IPS DF 6.9 (cell line): ENCODE results near the gene C11orf86.

ENCODE experiments used
- DNase-seq: peaks from one replicate; pipeline ENCODE4 v3.0.0-alpha.2; 2013; ENCODE audit warnings: low read depth, low spot score
- H3K27ac ChIP-seq: one replicate; pipeline ENCODE4 v1.5.1; 2013; ENCODE audit warnings: low read length, control low read depth
- H3K27me3 ChIP-seq: 2 replicates; pipeline ENCODE4 v1.6.1; 2013; ENCODE audit warnings: mild to moderate bottlenecking, low read length; ENCODE audit not compliant: control insufficient read depth, insufficient read depth
- H3K36me3 ChIP-seq: 2 replicates; pipeline ENCODE4 v1.6.1; 2013; ENCODE audit warnings: low read length; ENCODE audit not compliant: control insufficient read depth, insufficient read depth
- H3K4me1 ChIP-seq: 2 replicates; pipeline ENCODE4 v1.6.1; 2013; ENCODE audit warnings: low read length; ENCODE audit not compliant: control insufficient read depth, insufficient read depth
- H3K4me3 ChIP-seq: 2 replicates; pipeline ENCODE4 v1.5.1; 2013; ENCODE audit warnings: mild to moderate bottlenecking, low read length
- H3K9me3 ChIP-seq: 2 replicates; pipeline ENCODE4 v1.6.1; 2013; ENCODE audit warnings: low read length, inconsistent platforms; ENCODE audit not compliant: control insufficient read depth, insufficient read depth
- WGBS: extraction: QIAGEN DNeasy Blood & Tissue Kit; methylation state at CpG from one replicate; pipeline ENCODE4 v1.1.7; 2013; ENCODE audit warnings: mixed read lengths, missing lambda C conversion rate; ENCODE audit not compliant: insufficient read length, insufficient coverage; 5-methylcytosine and 5-hydroxymethylcytosine counted together

The C11orf86 gene

DNA sequence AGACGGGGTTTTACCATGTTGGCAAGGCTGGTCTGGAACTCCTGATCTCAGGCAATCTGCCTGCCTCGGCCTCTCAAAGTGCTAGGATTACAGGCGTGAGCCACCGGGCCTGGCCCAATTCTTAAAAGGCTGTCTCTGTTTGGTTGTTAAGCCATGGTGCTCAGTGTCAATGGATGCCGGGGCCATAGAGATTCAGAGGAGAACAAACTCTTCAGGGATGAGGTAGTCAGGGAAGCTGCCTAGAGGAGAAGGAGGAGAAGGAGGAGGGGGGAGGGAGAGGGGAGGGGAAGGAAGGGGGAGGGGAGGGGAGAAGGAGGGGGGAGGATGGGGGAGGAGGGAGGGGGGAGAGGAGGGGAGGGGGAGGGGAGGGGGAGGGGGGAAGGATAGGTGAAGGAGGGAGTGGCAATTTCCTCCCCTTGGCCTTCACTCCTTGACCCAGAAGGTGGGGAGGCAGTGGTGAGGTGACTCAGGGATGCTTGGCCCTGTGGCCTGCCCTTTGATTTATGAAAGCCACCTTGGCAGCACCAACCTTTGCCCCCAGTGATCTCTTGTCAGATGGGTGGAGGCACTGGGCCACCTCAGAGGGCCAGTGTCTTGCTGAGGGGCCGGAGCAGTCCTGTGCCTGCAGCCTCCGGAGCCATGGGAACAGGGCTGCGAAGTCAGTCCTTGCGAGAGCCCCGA, at the start of gene C11orf86:
Gene C11orf86, plus strand, starts transcription at position 581 of the 681 bp plus-strand sequence. Its CDS starts 59 bp downstream, at position 640.
- peaks cover 2% of the 10 kb centered on the region; the same call in 1 of the 2 replicates for H3K4me1 ChIP-seq
- no peaks in the 10 kb centered on the region for H3K27me3 ChIP-seq
- no peaks in the 10 kb centered on the region for H3K9me3 ChIP-seq
- H3K4me3 ChIP-seq: no peak within 1 kb of the TSS
- H3K27ac ChIP-seq: no peak within 1 kb of the TSS
- DNase-seq: no peak
- no CpG with 5 or more reads among the region's 10 CpGs for WGBS
- no peaks in the 10 kb centered on the region for H3K36me3 ChIP-seq

DNA sequence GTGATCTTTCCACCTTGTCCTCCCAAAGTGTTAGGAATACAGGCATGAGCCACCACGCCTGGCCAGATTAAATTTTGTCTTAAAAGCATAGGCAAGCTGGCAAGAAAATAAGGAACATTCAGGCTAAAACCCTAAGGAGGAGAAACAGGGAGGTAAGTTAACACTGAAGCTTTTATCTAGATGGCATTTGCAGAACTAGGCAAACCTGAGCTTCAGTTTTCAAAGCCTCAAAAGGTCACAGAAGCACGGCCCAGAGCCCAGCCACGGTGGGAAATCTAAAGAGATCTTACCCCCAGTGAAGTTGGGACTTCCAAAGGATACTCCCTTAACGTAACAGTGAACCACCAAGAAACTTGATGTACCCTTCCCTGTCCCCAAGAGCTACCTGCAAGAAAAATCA, 45.4 kb upstream of the C11orf86 start:
- WGBS: no CpG with 5 or more reads among the region's 4 CpGs
- no peak overlapping the region for H3K4me3 ChIP-seq
- no peaks in the 10 kb centered on the region for H3K27me3 ChIP-seq
- no peaks in the 10 kb centered on the region for H3K36me3 ChIP-seq
- H3K9me3 ChIP-seq: no peaks in the 10 kb centered on the region
- H3K27ac ChIP-seq: no peak overlapping the region
- no peak for DNase-seq
- 0 out of 2 replicates have a peak, but pooled peaks cover 2% of the 10 kb centered on the region for H3K4me1 ChIP-seq

GRCh38 chr11:66932543-66932942, 42.6 kb upstream of the C11orf86 start:
- no peak overlapping the region for H3K27ac ChIP-seq
- no peaks in the 10 kb centered on the region for H3K27me3 ChIP-seq
- H3K4me3 ChIP-seq: no peak overlapping the region
- DNase-seq: no peak
- H3K36me3 ChIP-seq: no peaks in the 10 kb centered on the region
- H3K4me1 ChIP-seq: 0 out of 2 replicates have a peak, but pooled peaks cover 2% of the 10 kb centered on the region
- H3K9me3 ChIP-seq: no peaks in the 10 kb centered on the region
- WGBS: no CpG with 5 or more reads among the region's 3 CpGs

DNA sequence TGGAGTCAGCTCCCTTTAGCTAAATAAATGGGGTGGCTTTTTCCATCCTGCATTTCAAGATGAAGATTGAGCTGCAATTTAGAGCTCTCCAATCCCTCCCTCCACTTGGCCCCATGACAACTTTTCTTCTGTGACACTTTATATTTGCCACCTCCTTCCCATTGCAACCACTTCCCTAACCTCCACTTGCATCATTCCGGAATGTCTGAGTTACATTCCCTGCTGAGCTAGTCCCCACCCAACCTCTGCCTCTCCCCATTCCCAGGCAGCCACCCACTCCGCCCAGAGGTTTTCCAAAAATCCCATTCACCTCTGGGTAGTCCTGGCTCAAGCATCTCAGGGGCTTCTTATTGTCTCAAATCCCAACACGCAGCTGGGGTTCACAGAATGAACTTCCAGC, 41.6 kb upstream of the C11orf86 start:
- H3K4me3 ChIP-seq: no peak overlapping the region
- no peaks in the 10 kb centered on the region for H3K36me3 ChIP-seq
- H3K4me1 ChIP-seq: 0 out of 2 replicates have a peak, but pooled peaks cover 2% of the 10 kb centered on the region
- H3K9me3 ChIP-seq: no peaks in the 10 kb centered on the region
- H3K27me3 ChIP-seq: no peaks in the 10 kb centered on the region
- H3K27ac ChIP-seq: no peak overlapping the region
- DNase-seq: no peak
- WGBS: no CpG with 5 or more reads among the region's 3 CpGs

GRCh38 chr11:66934950-66935779, 39.9 kb upstream of the C11orf86 start:
- DNase-seq: no peak
- no peak overlapping the region for H3K4me3 ChIP-seq
- H3K9me3 ChIP-seq: no peaks in the 10 kb centered on the region
- no peaks in the 10 kb centered on the region for H3K27me3 ChIP-seq
- H3K27ac ChIP-seq: no peak overlapping the region
- H3K4me1 ChIP-seq: 0 out of 2 replicates have a peak, but pooled peaks cover 2% of the 10 kb centered on the region
- no CpG with 5 or more reads among the region's 9 CpGs for whole genome bisulfite sequencing
- no peaks in the 10 kb centered on the region for H3K36me3 ChIP-seq

DNA sequence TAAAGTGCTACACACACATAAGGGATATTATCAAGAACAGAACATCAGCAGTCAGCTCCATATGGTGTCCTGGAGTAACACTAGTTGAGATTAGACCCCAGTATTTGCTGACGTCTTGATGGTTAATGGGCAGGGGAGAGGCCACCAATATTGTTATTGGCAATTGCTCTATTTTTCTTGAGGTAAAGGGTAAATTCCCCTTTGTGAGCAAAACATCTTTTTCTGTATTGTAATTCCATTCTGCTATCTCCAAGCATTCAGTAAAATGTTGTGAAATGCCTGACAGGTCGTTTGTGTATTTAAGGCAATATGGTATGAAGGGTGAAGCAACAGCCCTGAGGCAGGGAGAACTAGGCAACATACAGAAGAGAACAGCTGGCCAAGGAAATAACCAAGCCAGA, 38.8 kb upstream of the C11orf86 start:
- H3K27me3 ChIP-seq: no peaks in the 10 kb centered on the region
- no peaks in the 10 kb centered on the region for H3K36me3 ChIP-seq
- H3K27ac ChIP-seq: no peak overlapping the region
- H3K4me1 ChIP-seq: 0 out of 2 replicates have a peak, but pooled peaks cover 2% of the 10 kb centered on the region
- no peaks in the 10 kb centered on the region for H3K9me3 ChIP-seq
- WGBS: no CpG with 5 or more reads among the region's 2 CpGs
- no peak overlapping the region for H3K4me3 ChIP-seq
- DNase-seq: no peak

- no peak overlapping the region for H3K4me3 ChIP-seq
- H3K4me1 ChIP-seq: 0 out of 2 replicates have a peak, but pooled peaks cover 2% of the 10 kb centered on the region
- no peak overlapping the region for H3K27ac ChIP-seq
- H3K9me3 ChIP-seq: no peaks in the 10 kb centered on the region
- DNase-seq: no peak
- H3K27me3 ChIP-seq: no peaks in the 10 kb centered on the region
- H3K36me3 ChIP-seq: no peaks in the 10 kb centered on the region
- no CpG with 5 or more reads among the region's 1 CpG for WGBS
Observed at GRCh38 chr11:66937193-66937733, 37.8 kb upstream of the C11orf86 start.

DNA sequence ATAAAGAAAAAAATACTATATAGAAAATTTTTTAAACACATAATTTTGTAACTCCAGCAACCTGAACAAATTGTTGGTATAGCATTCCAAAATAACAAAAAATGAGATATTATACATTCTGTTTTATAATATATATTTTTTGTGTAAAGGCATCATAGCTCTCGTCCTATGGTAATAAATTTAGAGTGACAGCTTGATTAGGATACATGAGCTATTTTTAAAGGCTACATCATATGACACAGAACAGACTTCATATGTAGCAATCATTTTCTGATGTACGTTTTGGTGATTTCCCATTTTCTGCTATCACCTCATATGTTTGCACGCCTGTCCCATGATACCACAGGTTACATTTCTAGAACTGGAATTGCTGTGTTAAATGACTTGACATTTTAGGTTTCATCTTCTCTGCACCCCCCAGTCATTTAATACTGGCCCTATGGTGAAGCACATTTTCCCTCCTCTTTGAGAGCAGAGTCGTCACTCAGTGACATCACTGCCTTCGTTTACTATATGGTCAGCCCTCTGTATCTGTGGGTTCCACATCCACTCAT, 36.4 kb upstream of the C11orf86 start:
- Histone ChIP-seq H3K36me3 (no peaks in the 10 kb centered on the region), H3K4me1 (no peaks in the 10 kb centered on the region), H3K27ac (no peak overlapping the region), H3K4me3 (no peak overlapping the region), H3K9me3 (no peaks in the 10 kb centered on the region), H3K27me3 (no peaks in the 10 kb centered on the region)
- WGBS: no CpG with 5 or more reads among the region's 5 CpGs
- no peak for DNase-seq

GRCh38 chr11:66950112-66950535, 25.0 kb upstream of the C11orf86 start:
- Histone ChIP-seq H3K4me1 (no peaks in the 10 kb centered on the region), H3K4me3 (no peak overlapping the region), H3K27me3 (no peaks in the 10 kb centered on the region), H3K9me3 (no peaks in the 10 kb centered on the region), H3K36me3 (no peaks in the 10 kb centered on the region), H3K27ac (no peak overlapping the region)
- WGBS: no CpG with 5 or more reads among the region's 8 CpGs
- DNase-seq: no peak

DNA sequence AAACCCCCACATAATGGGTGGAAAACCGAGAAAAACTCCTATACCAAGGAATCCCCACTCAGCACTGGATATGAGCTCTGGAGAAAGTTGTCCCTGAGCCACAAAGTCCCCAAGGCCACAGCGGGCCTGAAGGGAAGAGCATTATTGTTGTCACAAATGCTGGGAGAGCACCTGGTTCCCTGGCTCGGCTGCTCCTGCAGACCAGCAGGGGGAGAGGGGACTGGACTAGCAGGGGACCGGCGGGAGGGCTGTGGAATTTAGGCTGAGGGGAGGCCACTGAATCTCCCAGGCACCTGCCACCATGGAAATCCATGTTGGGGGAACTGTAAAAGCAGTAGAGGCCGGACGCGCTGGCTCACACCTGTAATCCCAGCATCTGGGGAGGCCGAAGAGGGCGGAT, 24.0 kb upstream of the C11orf86 start:
- no CpG with 5 or more reads among the region's 10 CpGs for WGBS
- DNase-seq: no peak
- Histone ChIP-seq H3K36me3 (no peaks in the 10 kb centered on the region), H3K4me3 (no peak overlapping the region), H3K27me3 (no peaks in the 10 kb centered on the region), H3K4me1 (no peaks in the 10 kb centered on the region), H3K27ac (no peak overlapping the region), H3K9me3 (no peaks in the 10 kb centered on the region)
